K562 (cell line): ENCODE results near the gene CALU. TPM values are rescaled to one million over a fixed set of nuclear protein-coding genes. Genes with fewer than 3 reads are reported as not detected.

Experiments used
- BCLAF1 ChIP-seq, 2 experiments: fragments of 450-650 bp in 1 of 2; IDR thresholded peaks; 2 replicates each; pipeline ENCODE4 v1.6.1; 2011 to 2017; ENCODE audit warnings: low read depth in 2 of 2, antibody characterized with exemption in 1 of 2, borderline replicate concordance in 1 of 2, low read length in 1 of 2, mild to moderate bottlenecking in 1 of 2, mixed read lengths in 1 of 2; ENCODE audit not compliant: control insufficient read depth in 1 of 2
- ELF1 ChIP-seq: fragments of 200-800 bp; sonication (Bioruptor generic); IDR thresholded peaks from 2 replicates; pipeline ENCODE4 v1.6.1; 2016; ENCODE audit warnings: missing genetic modification characterization, missing compliant biosample characterization
- ERF ChIP-seq: fragments of 450-650 bp; formaldehyde crosslinking; IDR thresholded peaks from 2 replicates; pipeline ENCODE4 v1.4.0; 2020; ENCODE audit warnings: mild to moderate bottlenecking, mixed read lengths
- ESRRA ChIP-seq: fragments of 450-650 bp; IDR thresholded peaks from 2 replicates; pipeline ENCODE4 v1.6.1; 2014; ENCODE audit warnings: low read depth, mild to moderate bottlenecking, moderate library complexity, borderline replicate concordance
- GATAD2A ChIP-seq: fragments of 450-650 bp; IDR thresholded peaks from 2 replicates; pipeline ENCODE4 v1.6.1; 2017
- HCFC1 ChIP-seq: IDR thresholded peaks from 2 replicates; pipeline ENCODE4 v1.6.1; 2012; ENCODE audit warnings: low read depth, low read length, improper control_type of control experiment
- NR4A1 ChIP-seq, 2 experiments: fragments of 250-450 bp in 1 of 2; fragments of 450-650 bp in 1 of 2; sonication (Bioruptor Pico) in 1 of 2; IDR thresholded peaks; 2 replicates each; pipeline versions ENCODE4 v1.4.0 to v1.6.1; 2016 to 2020; ENCODE audit warnings: mild to moderate bottlenecking in 2 of 2, missing compliant biosample characterization in 1 of 2, missing genetic modification characterization in 1 of 2, moderate library complexity in 1 of 2
- RAD21 ChIP-seq, 2 experiments: fragments of 250-450 bp in 1 of 2; fragments of 450-650 bp in 1 of 2; sonication (Bioruptor Pico) in 1 of 2; formaldehyde crosslinking in 1 of 2; IDR thresholded peaks in 1 of 2; conservative IDR thresholded peaks in 1 of 2; 2 replicates each; pipeline versions ENCODE4 v1.4.0 to v1.8.0; 2020 to 2022; ENCODE audit warnings: mild to moderate bottlenecking in 2 of 2, moderate library complexity in 1 of 2
- RHOXF2B ChIP-seq: fragments of 250-450 bp; sonication (Bioruptor Pico); conservative IDR thresholded peaks from 2 replicates; pipeline ENCODE4 v1.5.1; 2021
- RNF2 ChIP-seq: sonication (generic); IDR thresholded peaks from 2 replicates; pipeline ENCODE4 v1.6.1; 2016
- SIN3B ChIP-seq: fragments of 450-650 bp; IDR thresholded peaks from 2 replicates; pipeline ENCODE4 v1.6.1; 2017; ENCODE audit warnings: low read depth, mild to moderate bottlenecking, moderate library complexity
- TFAM ChIP-seq: fragments of 250-450 bp; sonication (Bioruptor Pico); conservative IDR thresholded peaks from 2 replicates; pipeline ENCODE4 v1.5.0; 2021; ENCODE audit warnings: mild to moderate bottlenecking, moderate library complexity
- ZEB2 ChIP-seq: fragments of 450-650 bp; IDR thresholded peaks from 2 replicates; pipeline ENCODE4 v1.6.1; 2016
- ZFP1 ChIP-seq: fragments of 450-650 bp; formaldehyde crosslinking; IDR thresholded peaks from 2 replicates; pipeline ENCODE4 v1.4.0; 2020; ENCODE audit warnings: mild to moderate bottlenecking, mixed read lengths
- ZNF184 ChIP-seq: sonication (generic); formaldehyde crosslinking; IDR thresholded peaks from 2 replicates; pipeline ENCODE4 v1.5.0; 2020; ENCODE audit warnings: missing genetic modification reagents
- ZNF232 ChIP-seq: sonication (generic); formaldehyde crosslinking; IDR thresholded peaks from 2 replicates; pipeline ENCODE4 v1.8.0; 2022; ENCODE audit warnings: mild to moderate bottlenecking, missing genetic modification reagents
- ZNF408 ChIP-seq: fragments of 250-450 bp; sonication (Bioruptor Pico); IDR thresholded peaks from 2 replicates; pipeline ENCODE4 v1.4.0; 2020; ENCODE audit warnings: low read depth, mild to moderate bottlenecking, moderate library complexity
- polyA plus RNA-seq, 8 experiments: library from polyadenylated mRNA; depleted of rRNA in 4 of 8; stranded (reverse) in 5 of 8; unstranded in 3 of 8; fragments of >200 nt; fragmentation: Nextera tagmentation in 2 of 8; fragmentation: Illumina TruSeq in 1 of 8; extraction: Ambion mirVana in 2 of 8; extraction: Trizol in 1 of 8; gene quantifications; 2 replicates each; pipeline versions ENCODE4 v1.2.1 to v1.2.3, GENCODE V29; 2011 to 2014; ENCODE audit warnings: inconsistent platforms in 1 of 8, missing spikeins in 1 of 8
- total RNA-seq, 7 experiments: library from RNA; depleted of rRNA in 6 of 7; stranded (reverse); fragments of >200 nt in 6 of 7; fragmentation: Illumina TruSeq in 2 of 7; extraction: Trizol in 2 of 7; gene quantifications; 2 replicates each; pipeline versions ENCODE4 v1.2.1 to v1.2.3, GENCODE V29; 2011 to 2021; ENCODE audit warnings: low replicate concordance in 1 of 7
- TF ChIP-seq, protein P1 (sequence below): fragments of 250-450 bp; sonication (Bioruptor Pico); IDR thresholded peaks from 2 replicates; pipeline ENCODE4 v1.4.0; 2020
- TF ChIP-seq, protein P2 (sequence below): fragments of 450-650 bp; IDR thresholded peaks from 2 replicates; pipeline ENCODE4 v1.6.1; 2016

CALU gene
- total and polyA plus RNA-seq, 9 of the 15 experiments (the other 6 are each of a cell fraction or from before 2014, with no cell fraction given): 166 to 286 (median 215) TPM

GRCh38 chr7:128697302-128697905, 41.8 kb upstream of the CALU start (continued):
- TF ChIP-seq RAD21 (CRISPR knock-in tag; conservative IDR thresholded peaks at IDR 0.05 in 1 of 2, IDR thresholded peaks at IDR 0.05 in 1 of 2) (peak; percentile 23 to 38; a peak in 3 of 4 replicates), GATAD2A (0 out of 2 replicates have a peak, but pooled peaks have one; percentile 53), ZFP1 (CRISPR knock-in tag) (no peak), BCLAF1 (IDR thresholded peaks at IDR 0.05; ENCODE audit: borderline replicate concordance in 1 of 2, control insufficient read depth in 1 of 2, low read depth in 2 of 2, low read length in 1 of 2) (peak in 1 of 2 experiments; percentile 74; a peak in 1 of 4 replicates), RNF2 (peak; percentile 58; the same call in 1 of the 2 replicates), ELF1 (tag) (peak; percentile 37; the same call in 1 of the 2 replicates), ZNF408 (no peak), ERF (CRISPR knock-in tag) (peak; percentile 82; the same call in 1 of the 2 replicates), ZNF232 (CRISPR knock-in tag) (no peak), ZEB2 (peak; percentile 57; the same call in 1 of the 2 replicates), TFAM (CRISPR knock-in tag) (no peak), SIN3B (no peak), ESRRA (peak; percentile 60), RHOXF2B (CRISPR knock-in tag) (no peak), HCFC1 (peak; percentile 44), ZNF184 (CRISPR knock-in tag) (no peak), NR4A1 (CRISPR knock-in tag; IDR thresholded peaks at IDR 0.05) (no peak), NR4A1 (tag; IDR thresholded peaks at IDR 0.05) (peak; percentile 63; the same call in 1 of the 2 replicates)
- TF ChIP-seq, protein P1, sequence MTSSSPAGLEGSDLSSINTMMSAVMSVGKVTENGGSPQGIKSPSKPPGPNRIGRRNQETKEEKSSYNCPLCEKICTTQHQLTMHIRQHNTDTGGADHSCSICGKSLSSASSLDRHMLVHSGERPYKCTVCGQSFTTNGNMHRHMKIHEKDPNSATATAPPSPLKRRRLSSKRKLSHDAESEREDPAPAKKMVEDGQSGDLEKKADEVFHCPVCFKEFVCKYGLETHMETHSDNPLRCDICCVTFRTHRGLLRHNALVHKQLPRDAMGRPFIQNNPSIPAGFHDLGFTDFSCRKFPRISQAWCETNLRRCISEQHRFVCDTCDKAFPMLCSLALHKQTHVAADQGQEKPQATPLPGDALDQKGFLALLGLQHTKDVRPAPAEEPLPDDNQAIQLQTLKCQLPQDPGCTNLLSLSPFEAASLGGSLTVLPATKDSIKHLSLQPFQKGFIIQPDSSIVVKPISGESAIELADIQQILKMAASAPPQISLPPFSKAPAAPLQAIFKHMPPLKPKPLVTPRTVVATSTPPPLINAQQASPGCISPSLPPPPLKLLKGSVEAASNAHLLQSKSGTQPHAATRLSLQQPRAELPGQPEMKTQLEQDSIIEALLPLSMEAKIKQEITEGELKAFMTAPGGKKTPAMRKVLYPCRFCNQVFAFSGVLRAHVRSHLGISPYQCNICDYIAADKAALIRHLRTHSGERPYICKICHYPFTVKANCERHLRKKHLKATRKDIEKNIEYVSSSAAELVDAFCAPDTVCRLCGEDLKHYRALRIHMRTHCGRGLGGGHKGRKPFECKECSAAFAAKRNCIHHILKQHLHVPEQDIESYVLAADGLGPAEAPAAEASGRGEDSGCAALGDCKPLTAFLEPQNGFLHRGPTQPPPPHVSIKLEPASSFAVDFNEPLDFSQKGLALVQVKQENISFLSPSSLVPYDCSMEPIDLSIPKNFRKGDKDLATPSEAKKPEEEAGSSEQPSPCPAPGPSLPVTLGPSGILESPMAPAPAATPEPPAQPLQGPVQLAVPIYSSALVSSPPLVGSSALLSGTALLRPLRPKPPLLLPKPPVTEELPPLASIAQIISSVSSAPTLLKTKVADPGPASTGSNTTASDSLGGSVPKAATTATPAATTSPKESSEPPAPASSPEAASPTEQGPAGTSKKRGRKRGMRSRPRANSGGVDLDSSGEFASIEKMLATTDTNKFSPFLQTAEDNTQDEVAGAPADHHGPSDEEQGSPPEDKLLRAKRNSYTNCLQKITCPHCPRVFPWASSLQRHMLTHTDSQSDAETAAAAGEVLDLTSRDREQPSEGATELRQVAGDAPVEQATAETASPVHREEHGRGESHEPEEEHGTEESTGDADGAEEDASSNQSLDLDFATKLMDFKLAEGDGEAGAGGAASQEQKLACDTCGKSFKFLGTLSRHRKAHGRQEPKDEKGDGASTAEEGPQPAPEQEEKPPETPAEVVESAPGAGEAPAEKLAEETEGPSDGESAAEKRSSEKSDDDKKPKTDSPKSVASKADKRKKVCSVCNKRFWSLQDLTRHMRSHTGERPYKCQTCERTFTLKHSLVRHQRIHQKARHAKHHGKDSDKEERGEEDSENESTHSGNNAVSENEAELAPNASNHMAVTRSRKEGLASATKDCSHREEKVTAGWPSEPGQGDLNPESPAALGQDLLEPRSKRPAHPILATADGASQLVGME: peak; percentile 42; the same call in 1 of the 2 replicates
- TF ChIP-seq, protein P2, sequence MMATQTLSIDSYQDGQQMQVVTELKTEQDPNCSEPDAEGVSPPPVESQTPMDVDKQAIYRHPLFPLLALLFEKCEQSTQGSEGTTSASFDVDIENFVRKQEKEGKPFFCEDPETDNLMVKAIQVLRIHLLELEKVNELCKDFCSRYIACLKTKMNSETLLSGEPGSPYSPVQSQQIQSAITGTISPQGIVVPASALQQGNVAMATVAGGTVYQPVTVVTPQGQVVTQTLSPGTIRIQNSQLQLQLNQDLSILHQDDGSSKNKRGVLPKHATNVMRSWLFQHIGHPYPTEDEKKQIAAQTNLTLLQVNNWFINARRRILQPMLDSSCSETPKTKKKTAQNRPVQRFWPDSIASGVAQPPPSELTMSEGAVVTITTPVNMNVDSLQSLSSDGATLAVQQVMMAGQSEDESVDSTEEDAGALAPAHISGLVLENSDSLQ: no peak
